22Rv1 (cell line): ENCODE results near the gene RGS1.

Experiments used
- H3K27ac ChIP-seq: fragments of 450-650 bp; 2 replicates; pipeline ENCODE4 v1.5.1; 2017
- CTCF ChIP-seq: fragments of 450-650 bp; IDR thresholded peaks from 2 replicates; pipeline ENCODE4 v1.5.1; 2017; ENCODE audit warnings: mild to moderate bottlenecking
- ZFX ChIP-seq: fragments of 450-650 bp; IDR thresholded peaks from 2 replicates; pipeline ENCODE4 v1.6.1; 2017; ENCODE audit warnings: antibody characterized with exemption, borderline replicate concordance

The RGS1 gene

GRCh38 chr1:192555399-192555798 is 20.2 kb upstream of the RGS1 start:
- no peak overlapping the region for H3K27ac ChIP-seq
- no peak for TF ChIP-seq CTCF
- TF ChIP-seq ZFX, result no peak

GRCh38 chr1:192557841-192558595 is 17.6 kb upstream of the RGS1 start:
- no peak for TF ChIP-seq CTCF
- H3K27ac ChIP-seq, result no peak overlapping the region

DNA sequence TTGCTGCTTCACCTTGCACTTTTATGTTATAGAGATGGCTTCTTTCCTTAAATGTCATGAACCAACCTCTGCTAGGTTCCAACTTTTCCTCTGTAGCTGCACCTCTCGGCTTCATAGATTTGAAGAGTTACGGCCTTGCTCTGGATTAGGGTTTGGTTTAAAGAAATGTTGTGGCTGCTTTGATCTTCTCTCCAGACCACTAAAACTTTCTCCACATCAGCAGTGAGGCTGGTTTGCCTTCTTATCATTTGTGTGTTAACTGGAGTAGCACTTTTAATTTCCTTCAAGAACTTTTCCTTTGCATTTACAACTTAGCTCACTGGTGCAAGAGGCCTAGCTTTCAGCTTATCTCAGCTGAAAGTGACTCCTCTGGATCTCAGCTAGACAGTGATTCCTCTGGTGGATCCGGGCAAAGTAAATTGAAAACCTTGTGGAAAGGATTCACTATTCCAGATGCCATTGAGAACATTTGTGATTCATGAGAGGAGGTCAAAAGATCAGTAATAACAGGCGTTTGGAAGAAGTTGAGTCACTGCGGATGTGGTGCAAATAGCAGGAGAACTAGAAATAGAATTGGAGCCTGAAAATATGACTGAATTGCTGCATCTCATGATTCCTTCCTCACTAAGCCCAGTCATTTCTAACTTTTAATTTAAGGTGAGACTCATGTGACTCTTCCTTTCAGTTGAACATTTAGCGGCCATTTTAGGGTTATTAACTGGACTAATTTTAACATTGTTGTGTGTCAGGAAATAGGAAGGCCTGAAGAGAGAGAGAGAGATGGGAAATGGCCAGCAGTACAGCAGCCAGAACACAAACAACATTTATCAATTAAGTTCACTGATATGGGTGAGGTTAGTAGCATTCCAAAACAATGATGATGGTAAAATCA is 16.2 kb upstream of the RGS1 start:
- TF ChIP-seq CTCF (no peak), ZFX (no peak)
- H3K27ac ChIP-seq, result no peak overlapping the region

- TF ChIP-seq ZFX (no peak), CTCF (no peak)
- no peak overlapping the region for H3K27ac ChIP-seq
Observed at GRCh38 chr1:192561301-192561700, 14.3 kb upstream of the RGS1 start.

- H3K27ac ChIP-seq, result no peak overlapping the region
- no peak for TF ChIP-seq CTCF
- no peak for TF ChIP-seq ZFX
Observed at GRCh38 chr1:192563129-192563528, 12.4 kb upstream of the RGS1 start.

GRCh38 chr1:192564099-192564498 is 11.5 kb upstream of the RGS1 start:
- no peak overlapping the region for H3K27ac ChIP-seq
- no peak for TF ChIP-seq ZFX
- TF ChIP-seq CTCF, result no peak

GRCh38 chr1:192565946-192566345 is 9.6 kb upstream of the RGS1 start:
- no peak overlapping the region for H3K27ac ChIP-seq
- no peak for TF ChIP-seq ZFX
- TF ChIP-seq CTCF, result no peak
